GM19438 (cell line): ENCODE measurements around the gene CALM3.
"Not testable (repeated sequence)": the region's sequence is repeated elsewhere in the genome, so short reads cannot be mapped to it uniquely, and the experiment has no call there.

ENCODE experiments used
- ATAC-seq: cut with Tn5 transposase; IDR thresholded peaks from one replicate; pipeline ENCODE4 v1.9.1; 2021; ENCODE audit warnings: low read depth; ENCODE audit not compliant: unreplicated experiment

Gene CALM3

GRCh38 chr19:46601318-46602224 lies at the start of gene CALM3:
TSS of gene CALM3 (plus strand) at chr19:46601330. CDS start at chr19:46601435, 105 bp downstream.
- peak; percentile 46 for ATAC-seq

- no peak for ATAC-seq
Measured at GRCh38 chr19:46552891-46553290, 48.2 kb upstream of the CALM3 start.

DNA sequence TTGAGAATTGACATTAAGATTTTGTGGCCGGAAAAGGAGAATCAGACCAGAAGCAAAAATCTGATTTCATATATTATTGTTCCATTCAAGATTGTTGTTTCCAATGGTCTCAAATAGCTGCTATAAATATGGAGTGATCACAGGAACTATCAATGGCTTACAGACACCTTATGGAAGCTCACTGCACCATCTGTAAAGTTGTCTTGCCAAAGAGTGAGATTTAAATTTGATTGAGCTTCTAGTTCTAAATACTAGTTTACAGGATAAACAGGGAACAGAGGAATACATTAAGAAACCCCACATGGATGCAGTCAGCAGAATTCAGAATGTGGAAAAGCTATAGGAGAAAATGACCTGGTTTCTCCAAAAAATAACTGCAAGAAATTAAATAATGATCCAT lies 47.0 kb upstream of the CALM3 start:
- no peak for ATAC-seq

DNA sequence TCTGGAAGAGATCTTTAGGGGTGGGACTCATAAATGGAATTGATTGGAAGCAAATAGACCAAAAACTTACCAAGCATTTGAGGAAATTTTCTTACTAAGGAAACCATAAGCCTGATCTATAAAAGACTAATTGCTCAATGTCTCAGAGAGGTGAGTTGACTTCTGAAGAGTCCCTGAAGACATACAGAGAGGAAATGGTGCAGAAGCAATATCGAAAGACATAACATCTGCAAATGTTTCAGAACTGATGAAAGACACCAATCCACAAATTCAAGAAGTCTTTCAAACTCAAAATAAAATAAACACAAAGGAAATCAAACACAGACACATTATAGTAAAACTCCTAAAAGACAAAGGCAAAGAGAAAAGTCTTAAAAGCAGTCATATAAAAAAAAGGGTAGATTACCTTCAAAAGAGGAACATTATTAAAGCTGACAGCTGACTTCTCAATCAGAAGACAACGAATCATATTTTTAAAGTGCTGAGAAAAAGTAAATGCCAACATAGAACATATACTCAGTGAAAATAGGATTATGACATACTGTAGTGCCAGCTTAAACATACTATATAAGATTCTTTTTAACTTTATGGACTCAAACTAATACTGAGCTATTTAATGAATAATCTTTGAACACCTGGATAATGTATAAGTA lies 45.4 kb upstream of the CALM3 start:
- ATAC-seq = no peak

DNA sequence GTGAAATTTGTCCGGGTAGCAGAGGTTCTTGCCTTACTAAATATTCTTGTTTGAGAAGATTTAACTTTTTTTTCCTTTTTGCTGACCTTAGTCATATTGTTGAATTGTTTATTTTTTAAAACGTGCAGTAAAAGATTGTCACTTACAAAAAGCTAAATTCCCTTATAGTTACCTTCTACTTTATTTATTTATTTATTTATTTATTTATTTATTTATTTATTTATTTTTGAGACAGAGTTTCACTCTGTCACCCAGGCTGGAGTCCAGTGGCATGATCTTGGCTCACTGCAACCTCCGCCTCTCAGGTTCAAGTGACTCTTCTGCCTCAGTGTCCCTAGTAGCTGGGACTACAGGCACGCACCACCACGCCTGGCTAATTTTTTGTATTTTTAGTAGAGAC lies 44.7 kb upstream of the CALM3 start:
- not testable (repeated sequence) for ATAC-seq

- no peak for ATAC-seq
Measured at GRCh38 chr19:46559203-46559602, 41.9 kb upstream of the CALM3 start.

GRCh38 chr19:46559675-46560074 lies 41.5 kb upstream of the CALM3 start:
- ATAC-seq = not testable (repeated sequence)

- ATAC-seq = no peak
Measured at GRCh38 chr19:46564701-46565100, 36.4 kb upstream of the CALM3 start.

- no peak for ATAC-seq
Measured at GRCh38 chr19:46571495-46571894, 29.6 kb upstream of the CALM3 start.

- no peak for ATAC-seq
Measured at GRCh38 chr19:46573679-46574498, 27.2 kb upstream of the CALM3 start.

GRCh38 chr19:46574533-46574932 lies 26.6 kb upstream of the CALM3 start:
- no peak for ATAC-seq

DNA sequence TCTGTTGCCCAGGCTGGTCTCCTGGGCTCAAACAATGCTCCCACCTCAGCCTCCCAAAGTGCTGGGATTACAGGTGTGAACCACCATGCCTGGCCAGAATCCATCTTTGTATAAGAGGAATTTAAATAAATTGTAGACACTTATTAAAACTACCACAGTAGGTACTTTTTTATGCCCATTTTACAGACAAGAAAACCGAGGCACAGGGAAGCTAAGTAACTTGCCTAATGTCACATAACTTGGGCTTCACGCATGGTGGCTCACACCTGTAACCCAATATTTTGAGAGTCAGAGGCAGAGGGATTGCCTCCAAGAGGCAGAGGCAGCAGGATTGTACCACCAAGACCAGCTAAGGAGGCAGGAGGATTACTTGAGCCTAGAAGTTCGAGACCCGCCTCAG lies 22.7 kb upstream of the CALM3 start:
- ATAC-seq = no peak

DNA sequence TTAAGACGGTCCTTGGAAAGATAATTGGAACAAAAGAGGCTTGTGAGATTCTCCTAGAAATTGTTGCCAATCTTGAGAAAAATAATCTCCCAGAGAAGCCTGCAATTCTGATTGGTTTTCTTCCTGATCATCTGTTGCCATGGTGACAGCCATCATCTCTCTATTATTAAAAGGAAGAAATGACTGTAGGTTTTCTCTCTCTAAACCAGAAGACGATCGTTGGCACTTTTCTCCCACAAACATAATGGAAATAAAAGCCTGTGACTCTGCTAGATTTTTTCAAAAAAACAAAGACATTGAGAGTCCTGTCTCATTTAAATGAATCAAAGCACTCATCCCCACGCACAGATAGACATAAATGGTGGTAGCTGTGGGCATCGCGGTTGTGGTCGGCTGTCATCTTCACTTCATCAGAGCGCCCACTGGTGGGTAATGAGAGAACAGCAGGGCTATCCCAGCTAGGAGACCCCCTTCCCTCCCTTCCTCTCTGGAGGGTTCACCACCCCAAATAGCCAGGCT lies 21.7 kb upstream of the CALM3 start:
- ATAC-seq = no peak

GRCh38 chr19:46580247-46580646 lies 20.9 kb upstream of the CALM3 start:
- ATAC-seq = no peak

GRCh38 chr19:46585539-46585938 lies 15.6 kb upstream of the CALM3 start:
- ATAC-seq = no peak

DNA sequence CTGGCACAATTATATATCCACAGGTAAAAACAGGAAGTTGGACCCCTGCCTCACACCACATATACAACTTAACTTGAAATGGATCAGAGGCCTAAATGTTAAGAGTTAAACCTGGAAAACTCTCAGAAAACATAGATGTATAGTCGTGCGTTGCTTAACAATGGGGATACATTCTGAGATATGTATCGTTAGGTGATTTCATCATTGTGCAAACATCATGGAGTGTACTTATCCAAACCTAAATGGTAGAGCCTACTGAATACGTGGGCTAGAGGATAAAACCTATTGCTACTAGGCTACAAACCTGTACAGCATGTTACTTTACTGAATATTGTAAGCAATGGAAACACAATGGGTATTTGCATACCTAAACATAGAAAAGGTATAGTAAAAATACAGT lies 14.8 kb upstream of the CALM3 start:
- no peak for ATAC-seq

GRCh38 chr19:46587861-46588260 lies 13.3 kb upstream of the CALM3 start:
- ATAC-seq = no peak

- no peak for ATAC-seq
Measured at GRCh38 chr19:46591254-46591653, 9.9 kb upstream of the CALM3 start.

GRCh38 chr19:46591870-46592269 lies 9.3 kb upstream of the CALM3 start:
- ATAC-seq = no peak

DNA sequence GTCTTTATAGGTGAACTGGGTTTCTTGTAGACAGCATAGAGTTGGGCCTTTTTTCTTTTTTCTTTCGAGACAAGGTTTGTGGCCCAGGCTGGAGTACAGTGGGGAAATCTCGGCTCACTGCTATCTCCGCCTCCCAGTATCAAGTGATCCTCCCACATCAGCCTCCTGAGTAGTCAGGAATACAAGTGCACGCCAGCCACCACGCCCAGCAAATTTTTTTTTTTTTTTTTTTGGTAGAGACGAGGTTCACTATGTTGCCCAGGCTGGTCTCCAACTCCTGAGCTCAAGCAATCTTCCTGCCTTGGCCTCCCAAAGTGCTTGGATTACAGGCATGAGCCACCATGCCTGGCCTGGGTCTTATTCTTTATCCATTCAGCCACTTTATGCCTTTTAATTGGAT lies 5.1 kb upstream of the CALM3 start:
- ATAC-seq = no peak

DNA sequence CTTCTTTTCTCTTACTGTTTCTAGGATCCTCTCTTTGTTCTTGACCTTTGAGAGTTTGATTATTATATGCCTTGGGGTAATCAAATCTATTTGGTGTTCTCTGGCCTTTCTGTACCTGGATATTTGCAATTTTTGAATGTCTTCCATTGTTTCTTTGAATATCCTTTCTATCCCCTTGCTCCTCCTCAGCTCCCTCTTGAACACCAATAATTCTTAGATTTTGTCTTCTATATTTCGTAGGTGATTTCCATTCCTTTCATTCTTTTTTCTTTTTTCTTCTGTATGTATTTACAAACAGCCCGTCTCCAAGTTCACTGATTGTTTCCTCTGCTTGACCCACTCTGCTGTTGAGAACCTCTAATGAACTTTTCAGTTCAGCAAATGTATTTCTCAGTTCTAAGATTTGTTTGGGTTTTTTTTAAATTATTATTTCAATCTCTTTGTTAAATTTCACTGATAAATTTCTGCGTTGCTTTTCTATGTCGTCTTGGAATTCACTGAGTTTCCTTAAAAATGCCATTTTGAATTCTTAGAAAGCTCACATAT lies 2.7 kb upstream of the CALM3 start:
- ATAC-seq = no peak
